Kidney glomerular epithelial cell (primary cell): Measurements from ENCODE around the gene MANSC4.

Experiments
- DNase-seq: peaks from one replicate; lab custom pipeline; 2025; lab: John Stamatoyannopoulos, UW

Gene MANSC4

GRCh38 chr12:27800819-27801218 is 20.8 kb upstream of the MANSC4 start:
- no peak for DNase-seq

DNA sequence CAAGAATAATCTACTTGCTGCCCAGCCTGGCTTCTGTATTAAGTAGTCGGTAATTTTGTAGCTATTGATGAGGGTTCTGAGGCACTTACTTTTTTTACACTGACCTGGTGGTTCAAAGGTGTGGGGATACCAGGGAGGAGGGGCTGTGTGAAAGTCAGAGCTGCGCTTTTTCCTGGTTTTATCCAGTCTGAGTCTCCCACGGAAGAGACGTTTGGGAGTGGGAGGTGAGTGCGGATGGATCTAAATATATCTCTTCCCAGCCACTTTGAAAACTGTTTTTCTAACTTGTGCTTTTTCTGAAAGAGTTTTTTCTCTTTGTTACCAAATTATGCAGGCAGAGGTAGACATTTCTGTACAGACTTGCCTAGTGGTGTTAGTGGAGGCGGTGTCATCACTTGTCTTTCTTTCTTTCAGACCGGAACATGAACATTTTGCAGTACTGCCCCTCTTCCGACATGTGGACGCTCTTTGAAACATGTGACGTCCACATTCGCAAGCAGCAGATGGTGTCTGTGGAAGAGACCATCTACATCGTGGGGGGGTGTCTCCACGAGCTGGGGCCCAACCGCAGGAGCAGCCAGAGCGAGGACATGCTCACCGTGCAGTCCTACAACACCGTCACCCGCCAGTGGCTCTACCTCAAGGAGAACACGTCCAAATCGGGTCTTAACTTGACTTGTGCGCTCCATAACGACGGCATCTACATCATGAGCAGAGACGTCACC is 17.4 kb upstream of the MANSC4 start:
- no peak for DNase-seq

- DNase-seq = no peak
Measured at GRCh38 chr12:27796128-27796527, 16.1 kb upstream of the MANSC4 start.

GRCh38 chr12:27794818-27795584 is 15.0 kb upstream of the MANSC4 start:
- no peak for DNase-seq

- DNase-seq = no peak
Measured at GRCh38 chr12:27790179-27790578, 10.1 kb upstream of the MANSC4 start.

- no peak for DNase-seq
Measured at GRCh38 chr12:27787559-27787958, 7.5 kb upstream of the MANSC4 start.

DNA sequence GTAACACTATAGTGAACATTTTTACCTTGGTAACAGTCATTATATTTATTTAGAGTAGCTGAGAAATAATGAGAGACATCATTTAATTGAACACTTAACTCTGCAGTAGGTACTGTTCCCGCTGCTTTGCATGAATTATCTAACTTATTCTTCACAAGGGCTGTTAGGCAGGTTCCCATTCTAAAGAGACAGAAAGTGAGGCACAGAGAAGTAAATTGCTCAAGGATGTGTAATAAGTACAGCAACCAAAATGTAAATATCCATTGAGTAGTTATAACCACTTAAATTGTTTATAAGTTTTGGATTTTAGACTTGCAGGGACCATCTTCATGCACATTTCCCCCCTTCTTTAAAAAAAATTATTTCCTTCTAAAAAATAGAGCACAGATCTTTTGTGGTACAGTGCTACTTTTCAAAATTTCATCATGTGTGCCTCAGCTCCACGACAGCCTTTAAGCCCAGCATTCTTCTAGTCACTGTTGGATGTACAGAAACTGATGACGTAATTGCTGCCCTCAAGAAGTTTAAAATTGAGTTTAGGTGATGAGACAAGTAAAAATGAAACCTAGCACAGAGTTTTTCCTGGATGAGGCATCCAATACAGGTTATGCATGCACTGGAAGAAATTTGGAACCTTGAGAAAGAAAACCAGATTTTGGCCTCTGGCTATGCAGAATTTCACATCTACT is 6.0 kb upstream of the MANSC4 start:
- DNase-seq = no peak

DNA sequence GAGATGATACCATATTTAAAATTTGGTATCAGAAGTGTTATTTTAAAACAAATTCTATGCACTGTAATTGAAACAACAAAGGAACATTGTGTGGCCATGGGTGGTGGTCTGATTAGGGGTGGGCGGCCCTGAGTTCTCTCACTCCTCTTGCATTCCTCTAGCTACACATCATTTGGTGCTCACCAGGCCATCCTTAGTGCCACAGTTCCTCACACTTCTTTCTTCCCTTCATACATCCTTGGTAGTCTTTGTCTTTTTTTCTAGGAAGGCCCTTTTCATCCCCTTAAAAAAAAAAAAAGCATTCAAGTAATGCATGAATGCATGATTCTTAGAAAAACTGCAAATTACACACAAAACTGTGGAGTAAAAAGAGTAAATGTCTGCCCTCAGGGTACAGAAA is 2.4 kb upstream of the MANSC4 start:
- DNase-seq = no peak

DNA sequence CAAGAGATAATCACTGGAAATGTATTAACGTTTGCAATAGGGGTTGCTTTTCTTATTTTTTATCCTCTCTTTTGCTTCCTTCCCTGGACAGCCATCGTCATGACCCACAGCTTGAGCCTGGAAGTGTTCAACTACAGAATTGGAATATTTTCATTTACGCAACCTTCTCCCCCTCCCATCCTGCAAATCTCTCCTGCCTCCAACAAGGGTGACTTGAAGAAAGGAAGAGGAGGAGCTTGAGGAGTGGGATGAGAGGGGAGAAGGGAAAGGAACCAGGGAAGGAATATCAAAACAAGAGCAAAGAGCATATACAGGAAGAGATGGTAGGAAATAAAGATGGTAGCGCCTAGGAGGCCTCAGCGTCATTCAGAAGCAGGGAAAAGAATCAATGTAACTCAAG is 1.6 kb upstream of the MANSC4 start:
- no peak for DNase-seq

GRCh38 chr12:27780612-27781408 is 774 bp upstream of the MANSC4 start:
- DNase-seq = peak; percentile 13

DNA sequence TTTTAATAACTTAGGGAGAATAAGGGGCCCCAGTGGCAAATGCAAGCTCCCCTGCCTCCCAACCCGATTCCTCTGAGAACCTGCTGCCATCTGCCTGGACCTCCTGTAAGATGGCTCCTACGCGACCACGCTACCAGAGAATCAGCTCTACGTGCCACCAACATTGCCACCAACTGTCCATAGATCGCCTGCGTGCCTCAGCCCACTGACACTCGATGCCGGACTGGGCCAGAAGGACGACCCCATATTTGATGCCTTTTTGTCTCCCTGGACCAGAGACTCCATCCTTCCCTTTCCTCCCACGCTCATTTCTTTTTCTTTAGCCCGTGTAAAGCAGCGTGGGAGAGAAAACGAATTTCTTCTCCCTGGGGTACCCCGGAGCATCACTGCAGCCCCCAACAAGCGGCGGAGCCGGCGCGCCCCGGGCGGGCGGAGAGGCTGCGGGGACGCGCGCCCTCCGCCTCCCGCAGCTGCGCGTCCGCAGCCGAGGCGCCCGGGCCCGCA is 568 bp downstream of the MANSC4 start:
- DNase-seq = no peak

DNA sequence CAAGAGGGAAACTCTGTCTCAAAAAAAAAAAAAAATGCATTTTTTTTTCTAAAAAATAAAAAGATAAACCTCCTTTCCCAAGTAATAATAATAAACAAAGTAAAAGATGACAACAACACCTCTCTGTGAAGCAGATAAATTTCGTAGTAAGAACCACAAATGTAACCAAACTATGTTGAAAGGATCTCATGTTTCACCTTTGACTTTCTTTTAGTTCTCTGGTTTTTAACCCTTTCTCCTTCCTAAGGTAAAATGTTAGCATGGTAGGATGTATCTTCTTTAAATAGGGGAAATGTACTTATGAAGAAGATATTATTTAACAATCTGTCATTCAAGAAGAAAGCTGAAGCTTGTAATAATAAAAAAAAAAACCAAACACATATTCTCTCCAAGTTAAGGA is 1.8 kb downstream of the MANSC4 start:
- no peak for DNase-seq

GRCh38 chr12:27777141-27777540 is 2.9 kb downstream of the MANSC4 start:
- DNase-seq = no peak

DNA sequence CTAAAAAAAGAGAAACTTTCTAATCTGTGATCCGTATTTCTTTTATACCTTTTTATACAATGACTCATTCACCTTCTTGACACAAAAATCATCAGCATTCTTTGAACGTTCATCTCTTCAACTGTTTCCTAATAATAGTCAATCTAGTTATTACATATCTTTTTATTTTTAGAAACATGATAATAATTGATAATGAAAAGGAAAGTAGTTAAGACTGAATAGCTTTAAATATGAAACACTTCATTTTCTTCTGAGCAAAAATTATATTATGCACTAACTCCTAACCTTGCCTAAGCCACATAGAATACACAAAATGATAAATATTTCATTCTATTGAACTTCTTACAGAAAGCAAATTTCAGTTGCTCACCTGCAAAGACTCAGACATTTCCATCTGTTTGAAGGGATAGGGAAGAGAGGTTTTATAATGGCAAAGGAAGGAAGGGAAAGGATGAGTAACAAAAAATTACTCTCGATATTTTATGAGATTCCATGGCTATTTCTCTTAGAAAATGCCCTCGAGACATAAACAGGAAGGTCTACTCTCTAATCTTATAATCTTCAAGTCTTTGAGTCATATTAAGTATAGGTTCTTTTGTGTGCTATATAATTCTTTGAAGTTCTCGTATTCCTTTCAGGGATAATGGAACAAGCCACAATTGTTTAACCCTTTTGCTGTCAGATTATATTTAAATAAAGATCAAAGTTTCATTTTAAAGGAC is 7.5 kb downstream of the MANSC4 start:
- no peak for DNase-seq

GRCh38 chr12:27771481-27772327 is 8.3 kb downstream of the MANSC4 start:
- DNase-seq = no peak

DNA sequence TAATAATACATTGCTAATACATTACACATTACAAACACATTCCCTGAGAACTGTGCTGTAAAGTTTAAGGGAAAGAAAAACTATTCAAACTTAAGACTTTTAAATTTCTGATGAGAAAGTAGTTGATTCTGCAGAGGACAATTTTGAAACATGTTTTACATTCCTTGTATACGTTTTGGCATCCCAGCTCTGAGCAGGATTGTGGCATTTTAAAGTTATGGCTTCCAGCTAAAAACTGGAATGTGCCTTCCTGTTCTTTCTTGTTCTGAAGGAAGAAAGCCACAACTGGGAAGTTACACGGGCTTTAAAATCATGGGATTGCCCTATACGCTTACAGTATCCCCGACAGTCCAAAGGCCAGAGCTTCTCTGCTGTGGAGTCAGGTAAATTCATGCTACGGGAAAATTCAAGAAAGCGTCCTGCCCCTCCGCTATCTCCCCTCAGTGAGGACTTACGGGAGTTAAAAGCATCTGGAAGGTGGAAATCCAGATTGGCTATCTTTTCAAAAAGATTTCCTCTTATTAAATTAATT is 10.8 kb downstream of the MANSC4 start:
- no peak for DNase-seq

DNA sequence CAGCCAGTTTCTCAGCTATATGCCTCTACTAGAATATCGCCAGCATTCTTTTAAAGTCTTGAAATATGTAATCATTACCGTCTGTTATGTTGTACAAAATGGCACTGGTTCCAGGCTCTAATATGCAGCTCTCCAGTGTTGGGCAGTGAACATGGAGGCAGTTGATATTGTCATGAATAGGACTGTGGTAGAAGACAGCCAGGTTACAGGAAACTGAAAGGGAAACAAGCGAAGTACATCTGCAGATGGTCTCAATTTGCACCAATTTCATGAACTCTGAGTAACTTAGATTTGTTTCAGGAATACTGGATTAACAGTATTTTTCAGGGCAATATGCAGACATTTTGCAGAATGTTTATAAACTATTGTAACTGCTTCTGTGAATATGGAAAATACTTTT is 13.4 kb downstream of the MANSC4 start:
- DNase-seq = no peak

- DNase-seq = no peak
Measured at GRCh38 chr12:27762757-27763156, 17.3 kb downstream of the MANSC4 start.

GRCh38 chr12:27756670-27757195 is 23.3 kb downstream of the MANSC4 start:
- DNase-seq = no peak

- no peak for DNase-seq
Measured at GRCh38 chr12:27754795-27755194, 25.2 kb downstream of the MANSC4 start.
